GM18873 (cell line): ENCODE data around the gene DENR.

Experiments
- ATAC-seq: cut with Tn5 transposase; IDR thresholded peaks from one replicate; pipeline ENCODE4 v1.9.1; 2021; ENCODE audit warnings: mild to moderate bottlenecking, moderate library complexity, moderate number of reproducible peaks; ENCODE audit not compliant: unreplicated experiment, low FRiP score

DENR gene

GRCh38 chr12:122813310-122813713 lies 60.7 kb downstream of the DENR start:
- no peak for ATAC-seq

- ATAC-seq: no peak
Measured at GRCh38 chr12:122819209-122819785, 66.7 kb downstream of the DENR start.

GRCh38 chr12:122820138-122820537 lies 67.5 kb downstream of the DENR start:
- ATAC-seq: no peak
